GM23248 (cell line): ENCODE measurements around the gene GANC. TPM values are rescaled to one million over a fixed set of nuclear protein-coding genes. Genes with fewer than 3 reads are reported as not detected.

ENCODE experiments used
- DNase-seq: peaks from one replicate; pipeline ENCODE4 v3.0.0-alpha.2; 2015
- H2AFZ ChIP-seq: fragments of 200-600 bp; sonication (generic); 2 replicates; pipeline ENCODE4 v1.6.1; 2016; ENCODE audit warnings: antibody characterized with exemption
- H3F3A ChIP-seq: fragments of 200-600 bp; sonication (generic); 2 replicates; pipeline ENCODE4 v1.6.1; 2016; ENCODE audit warnings: mild to moderate bottlenecking, antibody characterized with exemption, mixed run types; ENCODE audit not compliant: insufficient read depth
- H3K27ac ChIP-seq: fragments of 200-600 bp; sonication (generic); 2 replicates; pipeline ENCODE4 v1.5.1; 2016; ENCODE audit warnings: mild to moderate bottlenecking
- H3K27me3 ChIP-seq: fragments of 200-600 bp; sonication (generic); replicated peaks from 2 replicates; pipeline ENCODE4 v1.6.1; 2016; ENCODE audit warnings: mild to moderate bottlenecking; ENCODE audit not compliant: insufficient read depth
- H3K36me3 ChIP-seq: fragments of 200-600 bp; sonication (generic); 2 replicates; pipeline ENCODE4 v1.6.1; 2016; ENCODE audit warnings: low read depth, mild to moderate bottlenecking
- H3K4me1 ChIP-seq: fragments of 200-600 bp; sonication (generic); 2 replicates; pipeline ENCODE4 v1.6.1; 2016; ENCODE audit warnings: mild to moderate bottlenecking; ENCODE audit not compliant: insufficient read depth
- H3K4me2 ChIP-seq: fragments of 200-600 bp; sonication (generic); one replicate; pipeline ENCODE4 v1.6.1; 2016; ENCODE audit warnings: mild to moderate bottlenecking; ENCODE audit not compliant: unreplicated experiment
- H3K4me3 ChIP-seq: fragments of 200-600 bp; sonication (generic); 2 replicates; pipeline ENCODE4 v1.5.1; 2016; ENCODE audit warnings: mild to moderate bottlenecking
- H3K79me2 ChIP-seq: fragments of 200-600 bp; sonication (generic); 2 replicates; pipeline ENCODE4 v1.6.1; 2016; ENCODE audit warnings: mild to moderate bottlenecking; ENCODE audit not compliant: insufficient read depth
- H3K9ac ChIP-seq: fragments of 200-600 bp; sonication (generic); 2 replicates; pipeline ENCODE4 v1.6.1; 2016; ENCODE audit warnings: mild to moderate bottlenecking
- H3K9me2 ChIP-seq: fragments of 200-600 bp; sonication (generic); 2 replicates; pipeline ENCODE4 v1.6.1; 2016; ENCODE audit warnings: mixed run types, mild to moderate bottlenecking, moderate library complexity; ENCODE audit not compliant: insufficient read depth
- H3K9me3 ChIP-seq: fragments of 200-600 bp; sonication (generic); one replicate; pipeline ENCODE4 v1.6.1; 2017; ENCODE audit warnings: low read depth
- H4K20me1 ChIP-seq: fragments of 200-600 bp; sonication (generic); 2 replicates; pipeline ENCODE4 v1.6.0; 2016; ENCODE audit not compliant: insufficient read depth
- EZH2 ChIP-seq: fragments of 200-600 bp; sonication (generic); IDR thresholded peaks from 2 replicates; pipeline ENCODE4 v1.6.1; 2018; ENCODE audit warnings: antibody characterized with exemption, mild to moderate bottlenecking; ENCODE audit not compliant: insufficient read depth, poor library complexity, severe bottlenecking
- EZH2phosphoT487 ChIP-seq: fragments of 200-600 bp; sonication (generic); IDR thresholded peaks from 2 replicates; pipeline ENCODE4 v1.6.1; 2018; ENCODE audit warnings: antibody characterized with exemption, moderate library complexity, mild to moderate bottlenecking, low read depth; ENCODE audit not compliant: insufficient read depth
- WGBS, 2 experiments: methylation state at CpG; one replicate each; pipeline ENCODE4 v1.1.6; 2015 to 2017; ENCODE audit warnings: low lambda C conversion rate in 2 of 2, low coverage in 1 of 2; ENCODE audit errors: missing lambda C conversion rate in 2 of 2; 5-methylcytosine and 5-hydroxymethylcytosine counted together
- in situ Hi-C: fragments of 300-500 bp; cut with MboI; formaldehyde crosslinking; loops from 2 replicates; pipeline ENCODE4 v1.15.0; 2020
- polyA plus RNA-seq: library from polyadenylated mRNA; unstranded; fragments of >200 nt; fragmentation: Nextera tagmentation; extraction: Ambion mirVana; gene quantifications from 2 replicates; pipeline ENCODE4 v1.2.1, GENCODE V29; 2016
- total RNA-seq: library from RNA; depleted of rRNA; stranded (reverse); fragments of >200 nt; shearing (Covaris generic); gene quantifications from 2 replicates; pipeline ENCODE4 v1.2.3, GENCODE V29; 2014

GANC gene
- total and polyA plus RNA-seq, 2 experiments from 2014 or later, result 21.4 to 26.8 TPM

- no peak overlapping the region for H3K4me3 ChIP-seq
- DNase-seq, result no peak
- in situ Hi-C loops, result no loop called here
- no peak overlapping the region for H3K27ac ChIP-seq
- no peak overlapping the region for H3K4me2 ChIP-seq
- H3K27me3 ChIP-seq, result no peaks in the 10 kb centered on the region
- WGBS, 2 experiments, result 85 to 93% methylated on average over 5 of the region's 5 CpGs
- H3K4me1 ChIP-seq, result peaks cover 7% of the 10 kb centered on the region; the same call in 1 of the 2 replicates
- H3K9me3 ChIP-seq, result no peaks in the 10 kb centered on the region
- H3K9ac ChIP-seq, result no peak overlapping the region
- peaks cover 11% of the 10 kb centered on the region; the same call in 1 of the 2 replicates for H3F3A ChIP-seq
- no peak overlapping the region for H2AFZ ChIP-seq
- TF ChIP-seq EZH2phosphoT487, result no peak
- no peak for TF ChIP-seq EZH2
- no peaks in the 10 kb centered on the region for H3K9me2 ChIP-seq
- H3K36me3 ChIP-seq, result no peaks in the 10 kb centered on the region
- no peaks in the 10 kb centered on the region for H3K79me2 ChIP-seq
- no peaks in the 10 kb centered on the region for H4K20me1 ChIP-seq
Observed at GRCh38 chr15:42365921-42366550, 93.0 kb downstream of the GANC start.

- 87 to 92% methylated on average over 5 of the region's 5 CpGs for WGBS, 2 experiments
- no peaks in the 10 kb centered on the region for H3K27me3 ChIP-seq
- H4K20me1 ChIP-seq, result no peaks in the 10 kb centered on the region
- no peaks in the 10 kb centered on the region for H3K79me2 ChIP-seq
- H3K27ac ChIP-seq, result no peak overlapping the region
- H3K36me3 ChIP-seq, result no peaks in the 10 kb centered on the region
- TF ChIP-seq EZH2phosphoT487 (no peak), EZH2 (no peak)
- no peaks in the 10 kb centered on the region for H3K9me3 ChIP-seq
- H2AFZ ChIP-seq, result no peak overlapping the region
- H3K9me2 ChIP-seq, result no peaks in the 10 kb centered on the region
- H3K4me3 ChIP-seq, result no peak overlapping the region
- no peak overlapping the region for H3K4me2 ChIP-seq
- H3K9ac ChIP-seq, result no peak overlapping the region
- peak; percentile 9 for DNase-seq
- in situ Hi-C loops, result no loop called here
- H3F3A ChIP-seq, result peaks cover 11% of the 10 kb centered on the region; the same call in 1 of the 2 replicates
- peaks cover 7% of the 10 kb centered on the region; the same call in 1 of the 2 replicates for H3K4me1 ChIP-seq
Observed at GRCh38 chr15:42367041-42367440, 94.0 kb downstream of the GANC start.

DNA sequence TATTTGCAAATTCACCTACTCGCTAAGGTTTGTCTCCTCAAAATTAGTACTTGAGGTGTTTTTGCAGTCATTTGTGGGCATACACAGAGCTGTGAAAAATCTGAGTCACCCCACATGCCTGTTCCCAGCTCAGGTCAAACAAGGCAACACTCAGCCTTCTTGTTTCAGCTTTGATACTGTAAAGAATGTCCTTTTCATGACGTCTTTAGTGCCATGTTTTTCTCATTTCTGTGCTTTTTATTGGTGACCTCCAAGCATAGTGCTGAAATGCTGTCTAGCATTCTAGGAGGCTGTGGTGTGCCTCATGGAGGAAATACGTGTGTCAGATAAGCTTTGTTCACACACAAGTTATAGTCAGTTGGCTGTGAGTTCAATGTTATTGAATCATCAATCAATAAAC, 95.1 kb downstream of the GANC start:
- 66 to 69% methylated on average over 3 of the region's 3 CpGs for WGBS, 2 experiments
- no peak for TF ChIP-seq EZH2
- TF ChIP-seq EZH2phosphoT487, result no peak

DNA sequence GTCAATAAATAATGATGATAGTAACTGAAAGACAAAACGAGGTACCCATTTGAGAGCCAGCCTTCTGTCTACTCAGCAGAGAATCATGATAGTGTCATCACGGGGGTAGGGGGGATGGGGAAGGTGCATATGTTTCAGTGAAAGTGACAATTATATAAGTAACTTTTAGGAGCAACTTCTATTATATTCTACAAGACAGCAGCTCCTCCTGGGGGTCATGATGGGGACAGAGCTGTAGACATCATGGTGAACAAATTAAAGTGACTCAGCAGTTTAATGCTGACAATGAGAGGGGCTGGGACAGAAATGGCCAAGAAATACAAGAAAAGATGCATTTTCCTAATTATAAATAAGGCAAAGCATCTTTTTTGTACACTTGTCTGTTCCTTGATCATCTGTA, 98.1 kb downstream of the GANC start:
- H3K36me3 ChIP-seq, result no peaks in the 10 kb centered on the region
- H3K27me3 ChIP-seq, result no peaks in the 10 kb centered on the region
- peaks cover 11% of the 10 kb centered on the region; the same call in 1 of the 2 replicates for H3F3A ChIP-seq
- H3K27ac ChIP-seq, result no peak overlapping the region
- H3K4me3 ChIP-seq, result no peak overlapping the region
- 12 to 13% methylated on average over 2 of the region's 2 CpGs for WGBS, 2 experiments
- peaks cover 7% of the 10 kb centered on the region; the same call in 1 of the 2 replicates for H3K4me1 ChIP-seq
- in situ Hi-C loops, result no loop called here
- no peaks in the 10 kb centered on the region for H3K9me3 ChIP-seq
- no peak for TF ChIP-seq EZH2phosphoT487
- no peak for TF ChIP-seq EZH2
- peak; percentile 57 for DNase-seq
- no peaks in the 10 kb centered on the region for H3K9me2 ChIP-seq
- H3K4me2 ChIP-seq, result no peak overlapping the region
- no peak overlapping the region for H3K9ac ChIP-seq
- H2AFZ ChIP-seq, result no peak overlapping the region
- H3K79me2 ChIP-seq, result no peaks in the 10 kb centered on the region
- no peaks in the 10 kb centered on the region for H4K20me1 ChIP-seq

More for the DNA sequence above, 95.1 kb downstream of the GANC start:
- no peaks in the 10 kb centered on the region for H4K20me1 ChIP-seq
- peaks cover 7% of the 10 kb centered on the region; the same call in 1 of the 2 replicates for H3K4me1 ChIP-seq
- DNase-seq, result peak; percentile 34
- no peaks in the 10 kb centered on the region for H3K36me3 ChIP-seq
- no peak overlapping the region for H3K4me2 ChIP-seq
- no peak overlapping the region for H3K27ac ChIP-seq
- H3K9ac ChIP-seq, result no peak overlapping the region
- H3F3A ChIP-seq, result peaks cover 11% of the 10 kb centered on the region; the same call in 1 of the 2 replicates
- in situ Hi-C loops, result no loop called here
- no peaks in the 10 kb centered on the region for H3K27me3 ChIP-seq
- no peaks in the 10 kb centered on the region for H3K9me3 ChIP-seq
- H3K4me3 ChIP-seq, result no peak overlapping the region
- H2AFZ ChIP-seq, result no peak overlapping the region
- H3K9me2 ChIP-seq, result no peaks in the 10 kb centered on the region
- no peaks in the 10 kb centered on the region for H3K79me2 ChIP-seq
